Prostate gland (tissue), 2 donors: ENCODE measurements around the gene MMP14.

Experiments used
- POLR2A ChIP-seq: fragments of 450-650 bp; IDR thresholded peaks from one replicate; pipeline ENCODE4 v1.6.1; 2016; ENCODE audit warnings: antibody characterized with exemption, mild to moderate bottlenecking
- POLR2AphosphoS5 ChIP-seq: sonication (generic); formaldehyde crosslinking; IDR thresholded peaks from one replicate; pipeline ENCODE4 v1.6.1; 2017; ENCODE audit warnings: antibody characterized with exemption
- TF ChIP-seq, protein P1 (sequence below), 4 experiments: fragments of 200-600 bp in 2 of 4; fragments of 450-650 bp in 2 of 4; sonication (generic) in 2 of 4; IDR thresholded peaks; 1 replicate in 3 of 4; 2 replicates in 1 of 4; pipeline ENCODE4 v1.5.1; 2016 to 2019; ENCODE audit warnings: antibody characterized with exemption in 4 of 4, mild to moderate bottlenecking in 2 of 4, moderate library complexity in 2 of 4

GRCh38 chr14:22884738-22885523, 48.5 kb downstream of the MMP14 start:
- TF ChIP-seq, protein P1, sequence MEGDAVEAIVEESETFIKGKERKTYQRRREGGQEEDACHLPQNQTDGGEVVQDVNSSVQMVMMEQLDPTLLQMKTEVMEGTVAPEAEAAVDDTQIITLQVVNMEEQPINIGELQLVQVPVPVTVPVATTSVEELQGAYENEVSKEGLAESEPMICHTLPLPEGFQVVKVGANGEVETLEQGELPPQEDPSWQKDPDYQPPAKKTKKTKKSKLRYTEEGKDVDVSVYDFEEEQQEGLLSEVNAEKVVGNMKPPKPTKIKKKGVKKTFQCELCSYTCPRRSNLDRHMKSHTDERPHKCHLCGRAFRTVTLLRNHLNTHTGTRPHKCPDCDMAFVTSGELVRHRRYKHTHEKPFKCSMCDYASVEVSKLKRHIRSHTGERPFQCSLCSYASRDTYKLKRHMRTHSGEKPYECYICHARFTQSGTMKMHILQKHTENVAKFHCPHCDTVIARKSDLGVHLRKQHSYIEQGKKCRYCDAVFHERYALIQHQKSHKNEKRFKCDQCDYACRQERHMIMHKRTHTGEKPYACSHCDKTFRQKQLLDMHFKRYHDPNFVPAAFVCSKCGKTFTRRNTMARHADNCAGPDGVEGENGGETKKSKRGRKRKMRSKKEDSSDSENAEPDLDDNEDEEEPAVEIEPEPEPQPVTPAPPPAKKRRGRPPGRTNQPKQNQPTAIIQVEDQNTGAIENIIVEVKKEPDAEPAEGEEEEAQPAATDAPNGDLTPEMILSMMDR (IDR thresholded peaks at IDR 0.05), result no peak
- TF ChIP-seq POLR2A, result no peak
- no peak for TF ChIP-seq POLR2AphosphoS5
